GM19395 (cell line): ENCODE results near the gene OR1L8.

Experiments
- ATAC-seq: cut with Tn5 transposase; IDR thresholded peaks from one replicate; pipeline ENCODE4 v1.9.1; 2021; ENCODE audit warnings: mild to moderate bottlenecking, moderate library complexity; ENCODE audit not compliant: unreplicated experiment

The OR1L8 gene

GRCh38 chr9:122518226-122518625, 65.0 kb downstream of the OR1L8 start:
- no peak for ATAC-seq
